Karpas-422 (cell line): ENCODE measurements around the gene MS4A13. TPM values are rescaled to one million over a fixed set of nuclear protein-coding genes. Genes with fewer than 3 reads are reported as not detected.

Experiments
- DNase-seq: peaks from one replicate; pipeline ENCODE4 v3.0.0-alpha.2; 2015
- H2AFZ ChIP-seq: fragments of 200-600 bp; sonication (generic); 2 replicates; pipeline ENCODE4 v1.6.1; 2014; ENCODE audit warnings: antibody characterized with exemption, low read length, mixed read lengths
- H3K27ac ChIP-seq: fragments of 200-600 bp; sonication (generic); 2 replicates; pipeline ENCODE4 v1.5.1; 2014; ENCODE audit warnings: mild to moderate bottlenecking, low read length, moderate library complexity
- H3K27me3 ChIP-seq: fragments of 200-600 bp; sonication (generic); 2 replicates; pipeline ENCODE4 v1.6.1; 2014; ENCODE audit warnings: low read length, mixed read lengths
- H3K36me3 ChIP-seq: fragments of 200-600 bp; sonication (generic); 2 replicates; pipeline ENCODE4 v1.6.1; 2014; ENCODE audit warnings: low read length, mixed read lengths; ENCODE audit not compliant: insufficient read depth
- H3K4me1 ChIP-seq: fragments of 200-600 bp; sonication (generic); 2 replicates; pipeline ENCODE4 v1.6.1; 2014; ENCODE audit warnings: mild to moderate bottlenecking, low read length, mixed read lengths
- H3K4me2 ChIP-seq: fragments of 200-600 bp; sonication (generic); 2 replicates; pipeline ENCODE4 v1.6.1; 2014; ENCODE audit warnings: low read length, low read depth, mild to moderate bottlenecking; ENCODE audit not compliant: poor library complexity, severe bottlenecking
- H3K4me3 ChIP-seq: fragments of 200-600 bp; sonication (generic); 2 replicates; pipeline ENCODE4 v1.5.1; 2014; ENCODE audit warnings: mild to moderate bottlenecking, antibody characterized with exemption, low read length, mixed read lengths
- H3K79me2 ChIP-seq: fragments of 200-600 bp; sonication (generic); 2 replicates; pipeline ENCODE4 v1.6.1; 2014; ENCODE audit warnings: mild to moderate bottlenecking, low read length, mixed read lengths
- H3K9ac ChIP-seq: fragments of 200-600 bp; sonication (generic); 2 replicates; pipeline ENCODE4 v1.6.0; 2014; ENCODE audit warnings: low read length
- H3K9me2 ChIP-seq: fragments of 200-600 bp; sonication (generic), shearing (Covaris generic); replicated peaks from 2 replicates; pipeline ENCODE4 v1.6.0; 2014; ENCODE audit warnings: mild to moderate bottlenecking, low read length, moderate library complexity; ENCODE audit not compliant: insufficient read depth
- H3K9me3 ChIP-seq: fragments of 300-700, 200-600 bp; sonication (generic); 2 replicates; pipeline ENCODE4 v1.6.1; 2014; ENCODE audit warnings: low read length, mixed read lengths
- H4K20me1 ChIP-seq: fragments of 200-600 bp; sonication (generic); 2 replicates; pipeline ENCODE4 v1.6.1; 2014; ENCODE audit warnings: mild to moderate bottlenecking, antibody characterized with exemption, low read length, low read depth; ENCODE audit not compliant: insufficient read depth
- total RNA-seq: library from RNA; depleted of rRNA; stranded (reverse); fragments of >200 nt; shearing (Covaris generic); gene quantifications from 2 replicates; pipeline ENCODE4 v1.2.3, GENCODE V29; 2014; ENCODE audit warnings: low replicate concordance; rRNA removed

The MS4A13 gene
- 0.25 TPM in 1 of 2 replicates, not detected in the other for total RNA-seq

DNA sequence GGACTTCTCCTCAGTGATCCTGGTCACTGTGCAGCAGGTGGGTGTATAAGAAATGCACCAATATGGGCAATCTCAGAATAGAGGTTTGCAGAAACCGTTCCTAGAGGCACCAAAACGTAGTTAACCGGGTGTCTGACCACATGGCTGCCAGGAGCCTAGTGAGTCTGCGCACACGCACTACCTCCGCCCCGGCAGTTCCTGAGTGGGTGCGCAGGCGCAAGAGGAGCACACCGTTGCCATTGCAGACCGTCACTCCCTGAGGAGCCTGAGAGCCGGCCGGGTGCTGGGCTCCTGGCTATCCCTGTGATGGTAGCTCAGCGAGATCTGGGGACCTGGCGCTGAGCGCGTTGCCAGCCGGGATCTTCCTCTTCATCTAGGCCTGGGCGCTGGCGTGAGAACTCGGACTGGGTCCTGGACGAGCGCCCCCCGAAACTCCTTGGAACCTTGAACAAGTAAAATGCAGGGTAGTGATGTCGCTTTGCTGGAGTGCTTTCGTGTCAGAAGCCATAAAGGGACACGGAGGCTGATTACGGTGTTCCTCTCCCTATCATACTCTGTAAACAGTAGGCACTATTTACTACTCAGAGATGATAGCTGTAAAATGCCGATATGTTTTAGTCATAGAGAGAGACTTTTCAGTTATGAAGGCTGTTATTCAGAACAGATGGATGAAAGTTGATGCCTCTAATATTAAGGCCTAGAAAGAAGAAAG is at the start of gene MS4A13:
Gene MS4A13 (plus strand): TSS at position 249 of the 712 bp plus-strand sequence. CDS start 2,692 bp downstream, outside the sequence.
- Histone ChIP-seq H3K4me1 (peaks cover 35% of the 10 kb centered on the region), H3K9me3 (no peaks in the 10 kb centered on the region), H2AFZ (no peak within 1 kb of the TSS), H4K20me1 (no peaks in the 10 kb centered on the region), H3K9ac (no peak within 1 kb of the TSS), H3K27me3 (no peaks in the 10 kb centered on the region), H3K9me2 (no peaks in the 10 kb centered on the region), H3K79me2 (no peaks in the 10 kb centered on the region), H3K4me3 (no peak within 1 kb of the TSS), H3K4me2 (no peak within 1 kb of the TSS), H3K27ac (no peak within 1 kb of the TSS), H3K36me3 (no peaks in the 10 kb centered on the region)
- no peak for DNase-seq

DNA sequence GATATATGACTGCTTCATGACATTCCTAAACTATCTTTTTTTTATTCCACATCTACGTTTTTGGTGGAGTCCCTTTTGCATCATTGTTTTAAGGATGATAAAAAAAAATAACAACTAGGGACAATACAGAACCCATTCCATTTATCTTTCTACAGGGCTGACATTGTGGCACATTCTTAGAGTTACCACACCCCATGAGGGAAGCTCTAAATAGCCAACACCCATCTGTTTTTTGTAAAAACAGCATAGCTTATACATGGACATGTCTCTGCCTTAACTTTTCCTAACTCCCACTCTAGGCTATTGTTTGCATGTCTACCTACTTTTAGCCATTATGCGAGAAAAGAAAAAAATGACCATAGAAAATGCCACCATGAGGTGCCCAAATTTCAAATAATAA is 46.4 kb upstream of the MS4A13 start:
- Histone ChIP-seq H3K9me3 (no peaks in the 10 kb centered on the region), H3K79me2 (no peaks in the 10 kb centered on the region), H3K4me2 (no peak overlapping the region), H4K20me1 (no peaks in the 10 kb centered on the region), H3K9ac (no peak overlapping the region), H3K36me3 (peaks cover 69% of the 10 kb centered on the region), H3K4me1 (peaks cover 7% of the 10 kb centered on the region; the same call in 1 of the 2 replicates), H3K9me2 (no peaks in the 10 kb centered on the region), H3K4me3 (no peak overlapping the region), H2AFZ (no peak overlapping the region), H3K27me3 (no peaks in the 10 kb centered on the region), H3K27ac (peak overlapping the region; percentile 46; the same call in 1 of the 2 replicates)
- DNase-seq = no peak

DNA sequence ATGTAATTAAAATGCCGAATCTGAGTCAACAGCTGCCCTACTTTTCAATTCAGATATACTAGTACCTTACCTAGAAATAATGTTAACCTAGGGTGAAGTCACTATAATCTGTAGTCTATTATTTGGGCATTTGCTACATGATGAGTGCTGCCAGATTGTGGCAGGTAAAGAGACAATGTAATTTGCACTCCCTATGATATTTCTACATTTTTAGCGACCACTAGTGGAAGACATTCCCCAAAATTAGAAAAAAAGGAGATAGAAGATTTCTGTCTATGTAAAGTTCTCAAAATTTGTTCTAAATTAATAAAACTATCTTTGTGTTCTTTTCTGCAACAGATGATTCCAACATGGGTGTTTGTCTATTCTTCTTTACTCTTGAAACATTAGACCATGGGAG is 45.5 kb upstream of the MS4A13 start:
- Histone ChIP-seq H3K9me2 (no peaks in the 10 kb centered on the region), H3K9ac (no peak overlapping the region), H3K4me2 (no peak overlapping the region), H3K27me3 (no peaks in the 10 kb centered on the region), H3K36me3 (peaks cover 60% of the 10 kb centered on the region), H3K4me1 (peaks cover 7% of the 10 kb centered on the region; the same call in 1 of the 2 replicates), H3K4me3 (no peak overlapping the region), H3K79me2 (no peaks in the 10 kb centered on the region), H3K9me3 (no peaks in the 10 kb centered on the region), H2AFZ (no peak overlapping the region), H4K20me1 (no peaks in the 10 kb centered on the region), H3K27ac (peak overlapping the region; percentile 46)
- DNase-seq = no peak

GRCh38 chr11:60477035-60477445 is 38.2 kb upstream of the MS4A13 start:
- Histone ChIP-seq H3K36me3 (no peaks in the 10 kb centered on the region), H3K9me2 (no peaks in the 10 kb centered on the region), H3K79me2 (no peaks in the 10 kb centered on the region), H3K4me1 (peaks cover 60% of the 10 kb centered on the region), H3K27ac (peak overlapping the region; percentile 95), H3K4me2 (peak overlapping the region; percentile 69), H2AFZ (peak overlapping the region; percentile 79), H4K20me1 (no peaks in the 10 kb centered on the region), H3K27me3 (no peaks in the 10 kb centered on the region), H3K4me3 (peak overlapping the region; percentile 2), H3K9ac (peak overlapping the region; percentile 54), H3K9me3 (no peaks in the 10 kb centered on the region)
- DNase-seq = peak; percentile 89

DNA sequence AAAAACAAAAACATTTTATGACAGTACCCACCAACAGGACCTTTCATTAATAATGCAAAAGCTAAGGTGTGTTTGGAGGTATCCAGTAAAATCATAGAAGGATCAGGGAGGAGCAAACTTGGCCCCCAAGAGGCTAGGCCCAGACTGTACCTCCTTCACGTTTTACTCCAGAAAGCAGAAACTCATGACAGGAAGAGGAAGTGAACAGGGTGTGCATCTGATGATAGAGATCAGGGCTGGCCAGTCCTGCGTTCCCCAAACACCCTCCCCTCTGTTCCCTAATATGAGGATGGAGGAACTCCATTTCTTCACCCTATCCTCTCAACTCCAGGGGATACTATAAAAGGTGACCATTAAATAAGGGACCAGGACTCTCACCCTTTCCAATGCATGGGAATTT is 32.8 kb upstream of the MS4A13 start:
- H3K4me2 ChIP-seq = peak overlapping the region; percentile 69

GRCh38 chr11:60485987-60486386 is 29.2 kb upstream of the MS4A13 start:
- H3K79me2 ChIP-seq = no peaks in the 10 kb centered on the region
- no peaks in the 10 kb centered on the region for H3K36me3 ChIP-seq
- no peaks in the 10 kb centered on the region for H4K20me1 ChIP-seq
- H3K27ac ChIP-seq = peak overlapping the region; percentile 57
- H3K27me3 ChIP-seq = no peaks in the 10 kb centered on the region
- no peaks in the 10 kb centered on the region for H3K9me2 ChIP-seq
- H2AFZ ChIP-seq = peak overlapping the region; percentile 32; the same call in 1 of the 2 replicates
- peaks cover 58% of the 10 kb centered on the region for H3K4me1 ChIP-seq
- H3K4me3 ChIP-seq = no peak overlapping the region
- DNase-seq = peak; percentile 95
- H3K9me3 ChIP-seq = no peaks in the 10 kb centered on the region
- H3K9ac ChIP-seq = no peak overlapping the region
- peak overlapping the region; percentile 9 for H3K4me2 ChIP-seq

More for the DNA sequence above, 32.8 kb upstream of the MS4A13 start:
- Histone ChIP-seq H3K36me3 (no peaks in the 10 kb centered on the region), H3K27ac (peak overlapping the region; percentile 95), H3K9me2 (no peaks in the 10 kb centered on the region), H3K79me2 (no peaks in the 10 kb centered on the region), H3K9ac (peak overlapping the region; percentile 22), H4K20me1 (no peaks in the 10 kb centered on the region), H3K9me3 (no peaks in the 10 kb centered on the region), H3K27me3 (no peaks in the 10 kb centered on the region), H3K4me3 (peak overlapping the region; percentile 20; the same call in 1 of the 2 replicates), H2AFZ (no peak overlapping the region; the same call in 1 of the 2 replicates), H3K4me1 (peaks cover 91% of the 10 kb centered on the region)
- DNase-seq = peak; percentile 86

GRCh38 chr11:60492488-60493009 is 22.6 kb upstream of the MS4A13 start, which contains the start of gene MS4A12:
TSS of gene MS4A12 (plus strand) at chr11:60492778. CDS start at chr11:60497319, 4,541 bp downstream.
- no peak within 1 kb of the TSS for H3K4me3 ChIP-seq
- no peaks in the 10 kb centered on the region for H3K9me3 ChIP-seq
- no peak within 1 kb of the TSS for H3K9ac ChIP-seq
- DNase-seq = no peak
- no peaks in the 10 kb centered on the region for H3K9me2 ChIP-seq
- no peak within 1 kb of the TSS for H3K4me2 ChIP-seq
- peak within 1 kb of the TSS; percentile 55 for H3K27ac ChIP-seq
- H3K36me3 ChIP-seq = no peaks in the 10 kb centered on the region
- no peaks in the 10 kb centered on the region for H3K79me2 ChIP-seq
- no peaks in the 10 kb centered on the region for H4K20me1 ChIP-seq
- H3K27me3 ChIP-seq = no peaks in the 10 kb centered on the region
- no peak within 1 kb of the TSS for H2AFZ ChIP-seq
- peaks cover 41% of the 10 kb centered on the region for H3K4me1 ChIP-seq

DNA sequence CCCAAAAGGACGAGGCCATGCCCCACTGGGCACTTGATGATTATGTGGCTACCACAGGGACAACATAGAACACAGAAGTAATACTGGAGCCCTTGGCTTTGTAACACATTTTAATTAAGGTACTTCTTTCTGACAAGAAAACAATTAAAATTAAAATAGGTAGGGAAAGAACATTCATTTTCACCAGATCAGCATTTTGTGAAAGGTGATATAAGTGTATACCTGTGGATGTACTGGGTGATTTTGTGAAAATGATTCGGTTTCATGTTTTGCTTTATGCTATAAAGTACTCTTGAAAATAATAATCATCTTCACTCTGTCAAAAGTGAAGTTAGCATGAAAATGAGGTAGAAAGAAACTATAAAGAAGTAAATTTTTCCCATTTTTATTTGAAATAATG is 21.7 kb upstream of the MS4A13 start:
- Histone ChIP-seq H2AFZ (no peak overlapping the region), H3K9me3 (no peaks in the 10 kb centered on the region), H3K27ac (peak overlapping the region; percentile 55), H3K9ac (no peak overlapping the region), H3K9me2 (no peaks in the 10 kb centered on the region), H3K4me3 (no peak overlapping the region), H4K20me1 (no peaks in the 10 kb centered on the region), H3K4me1 (peaks cover 50% of the 10 kb centered on the region), H3K27me3 (no peaks in the 10 kb centered on the region), H3K79me2 (no peaks in the 10 kb centered on the region), H3K4me2 (no peak overlapping the region), H3K36me3 (no peaks in the 10 kb centered on the region)
- DNase-seq = no peak
